PC-9 (cell line): Measurements from ENCODE around the gene ACOT12. TPM values are rescaled to one million over a fixed set of nuclear protein-coding genes. Genes with fewer than 3 reads are reported as not detected.

Experiments
- BruUV-seq: library from RNA; stranded (reverse); fragments of 400-500 nt; replicated peaks from 2 replicates; lab custom pipeline; 2021; lab: Mats Ljungman, UMichigan
- CTCF ChIA-PET: fragments of 300-600 bp; sonication (Branson Sonifier 250); formaldehyde crosslinking; loops from one replicate; lab custom pipeline; 2022; ENCODE audit warnings: antibody characterized with exemption; lab: Charles Lee
- POLR2A ChIA-PET: fragments of 300-600 bp; sonication (Branson Sonifier 250); formaldehyde crosslinking; loops from one replicate; lab custom pipeline; 2022; ENCODE audit warnings: antibody characterized with exemption; ENCODE audit not compliant: unreplicated experiment; lab: Charles Lee
- DNase-seq, 2 experiments: peaks; one replicate each; pipeline versions ENCODE4 v3.0.0 to v3.0.0-alpha.2; 2015 to 2022; ENCODE audit warnings: mixed read lengths in 1 of 2
- H2AFZ ChIP-seq: fragments of 200-600 bp; sonication (generic); 2 replicates; pipeline ENCODE4 v1.8.1; 2017; ENCODE audit warnings: antibody characterized with exemption
- H3F3A ChIP-seq: fragments of 200-600 bp; sonication (generic); 2 replicates; pipeline ENCODE4 v1.8.1; 2017; ENCODE audit warnings: antibody characterized with exemption, mild to moderate bottlenecking, low read depth; ENCODE audit not compliant: insufficient read depth
- H3K27ac ChIP-seq: fragments of 200-600 bp; sonication (generic); 2 replicates; pipeline ENCODE4 v1.6.1; 2016; ENCODE audit warnings: mixed run types
- H3K27me3 ChIP-seq: fragments of 200-600 bp; sonication (generic); 2 replicates; pipeline ENCODE4 v1.6.1; 2016; ENCODE audit warnings: low read depth, mixed run types; ENCODE audit not compliant: insufficient read depth
- H3K36me3 ChIP-seq: fragments of 200-600 bp; sonication (generic); 2 replicates; pipeline ENCODE4 v1.6.1; 2016; ENCODE audit warnings: low read depth, mixed run types
- H3K4me1 ChIP-seq: fragments of 200-600 bp; sonication (generic); replicated peaks from 2 replicates; pipeline ENCODE4 v1.6.1; 2016; ENCODE audit warnings: mixed run types; ENCODE audit not compliant: insufficient read depth
- H3K4me2 ChIP-seq: fragments of 200-600 bp; sonication (generic); 2 replicates; pipeline ENCODE4 v1.6.1; 2017; ENCODE audit warnings: mixed run types
- H3K4me3 ChIP-seq: fragments of 200-600 bp; sonication (generic); 2 replicates; pipeline ENCODE4 v1.6.1; 2016; ENCODE audit warnings: mixed run types
- H3K79me2 ChIP-seq: fragments of 200-600 bp; sonication (generic); 2 replicates; pipeline ENCODE4 v1.6.1; 2017; ENCODE audit warnings: low read depth, mixed run types
- H3K9me2 ChIP-seq: fragments of 200-600 bp; sonication (generic); 2 replicates; pipeline ENCODE4 v1.8.1; 2017; ENCODE audit warnings: mild to moderate bottlenecking; ENCODE audit not compliant: insufficient read depth
- H3K9me3 ChIP-seq: fragments of 200-600 bp; sonication (generic); 2 replicates; pipeline ENCODE4 v1.8.1; 2016; ENCODE audit warnings: low read depth; ENCODE audit not compliant: insufficient read depth
- H4K20me1 ChIP-seq: fragments of 200-600 bp; sonication (generic); 2 replicates; pipeline ENCODE4 v1.8.1; 2017; ENCODE audit not compliant: insufficient read depth
- EZH2 ChIP-seq: fragments of 200-600 bp; sonication (generic); IDR thresholded peaks from 2 replicates; pipeline ENCODE4 v1.8.0; 2017; ENCODE audit warnings: antibody characterized with exemption, low read depth
- intact Hi-C: fragments of 100-400 bp; cut with micrococcal nuclease; formaldehyde crosslinking; loops from one replicate; pipeline ENCODE4 v1.10.0; 2022; ENCODE audit not compliant: unreplicated experiment
- total RNA-seq: library from RNA; stranded (reverse); gene quantifications from 2 replicates; pipeline ENCODE4 v1.2.3, GENCODE V29; 2021
- TF ChIP-seq, protein P1 (sequence below): fragments of 200-600 bp; sonication (generic); conservative IDR thresholded peaks from 2 replicates; pipeline ENCODE4 v1.6.1; 2017; ENCODE audit warnings: mixed run types, antibody characterized with exemption, mild to moderate bottlenecking, moderate library complexity

Gene ACOT12
- total RNA-seq, 1 experiment from 2014 or later: not detected

DNA sequence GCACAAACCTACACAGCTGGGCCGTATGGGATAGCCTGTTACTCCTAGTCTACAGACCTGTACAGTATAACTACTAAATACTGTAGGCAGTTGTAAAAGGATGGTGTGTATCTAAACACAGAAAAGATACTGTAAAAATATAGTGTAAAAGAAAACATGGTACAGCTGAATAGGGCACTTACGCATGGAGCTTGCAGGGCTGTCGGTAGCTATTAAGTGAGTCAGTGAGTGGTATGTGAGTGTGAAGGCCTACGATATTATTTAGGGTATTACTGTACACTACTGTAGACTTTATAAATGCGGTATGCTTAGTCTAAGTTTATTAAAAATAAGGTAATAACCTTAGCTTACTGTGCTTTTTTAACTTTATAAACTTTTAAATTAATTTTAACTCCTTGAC is 91.3 kb downstream of the ACOT12 start:
- intact Hi-C loops: no loop called here
- no peak for DNase-seq

GRCh38 chr5:81301271-81302015 is 92.5 kb downstream of the ACOT12 start, which contains the start of gene ZCCHC9:
Gene ZCCHC9, plus strand, starts transcription at chr5:81301587. Its CDS starts 3,171 bp downstream, at chr5:81304758.
- H3K9me3 ChIP-seq: no peaks in the 10 kb centered on the region

More for the DNA sequence above, 91.3 kb downstream of the ACOT12 start:
- Histone ChIP-seq H2AFZ (peak overlapping the region; percentile 94), H3K27ac (no peak overlapping the region), H3K9me2 (no peaks in the 10 kb centered on the region), H3K79me2 (peaks cover 45% of the 10 kb centered on the region), H3K4me3 (peak overlapping the region; percentile 81), H4K20me1 (0 out of 2 replicates have a peak, but pooled peaks cover 3% of the 10 kb centered on the region), H3K9me3 (no peaks in the 10 kb centered on the region), H3K4me1 (peaks cover 27% of the 10 kb centered on the region), H3F3A (no peaks in the 10 kb centered on the region), H3K4me2 (peak overlapping the region; percentile 88), H3K36me3 (no peaks in the 10 kb centered on the region), H3K27me3 (no peaks in the 10 kb centered on the region)
- no TSS peak for BruUV-seq
- CTCF ChIA-PET: interaction anchor here (0.7 kb wide), 1 partner anchor 1985 kb away, joined by 4 read pairs; no protein-coding TSS in a partner anchor
- POLR2A ChIA-PET: interaction anchor here (0.6 kb wide), 1 partner anchor 118 kb away, joined by 11 read pairs; no protein-coding TSS in a partner anchor
- TF ChIP-seq EZH2: no peak
- TF ChIP-seq, protein P1, sequence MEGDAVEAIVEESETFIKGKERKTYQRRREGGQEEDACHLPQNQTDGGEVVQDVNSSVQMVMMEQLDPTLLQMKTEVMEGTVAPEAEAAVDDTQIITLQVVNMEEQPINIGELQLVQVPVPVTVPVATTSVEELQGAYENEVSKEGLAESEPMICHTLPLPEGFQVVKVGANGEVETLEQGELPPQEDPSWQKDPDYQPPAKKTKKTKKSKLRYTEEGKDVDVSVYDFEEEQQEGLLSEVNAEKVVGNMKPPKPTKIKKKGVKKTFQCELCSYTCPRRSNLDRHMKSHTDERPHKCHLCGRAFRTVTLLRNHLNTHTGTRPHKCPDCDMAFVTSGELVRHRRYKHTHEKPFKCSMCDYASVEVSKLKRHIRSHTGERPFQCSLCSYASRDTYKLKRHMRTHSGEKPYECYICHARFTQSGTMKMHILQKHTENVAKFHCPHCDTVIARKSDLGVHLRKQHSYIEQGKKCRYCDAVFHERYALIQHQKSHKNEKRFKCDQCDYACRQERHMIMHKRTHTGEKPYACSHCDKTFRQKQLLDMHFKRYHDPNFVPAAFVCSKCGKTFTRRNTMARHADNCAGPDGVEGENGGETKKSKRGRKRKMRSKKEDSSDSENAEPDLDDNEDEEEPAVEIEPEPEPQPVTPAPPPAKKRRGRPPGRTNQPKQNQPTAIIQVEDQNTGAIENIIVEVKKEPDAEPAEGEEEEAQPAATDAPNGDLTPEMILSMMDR: no peak

DNA sequence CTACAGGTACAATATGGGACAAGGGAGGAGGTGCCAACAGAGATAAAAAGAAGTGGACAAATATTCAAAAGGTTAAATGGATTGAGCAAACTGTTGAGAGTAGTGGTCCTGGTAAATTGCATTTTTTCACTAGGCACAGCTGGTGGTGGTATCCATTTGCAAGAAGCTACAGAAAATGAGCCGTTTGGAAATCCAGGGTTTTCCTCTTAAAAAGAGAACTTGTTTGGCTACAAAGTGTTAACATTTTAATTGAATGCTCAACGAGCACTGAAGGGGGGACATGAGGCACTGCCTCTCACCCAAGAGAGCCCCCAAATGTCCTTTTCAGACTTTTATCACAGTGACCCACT is 93.0 kb downstream of the ACOT12 start:
- no peak for DNase-seq
- Histone ChIP-seq H3K27ac (peak overlapping the region; percentile 48), H3K27me3 (no peaks in the 10 kb centered on the region), H3K4me1 (peaks cover 27% of the 10 kb centered on the region), H3K9me3 (no peaks in the 10 kb centered on the region), H3K79me2 (peaks cover 45% of the 10 kb centered on the region), H3K9me2 (no peaks in the 10 kb centered on the region), H2AFZ (peak overlapping the region; percentile 94), H3F3A (no peaks in the 10 kb centered on the region), H3K36me3 (no peaks in the 10 kb centered on the region), H4K20me1 (0 out of 2 replicates have a peak, but pooled peaks cover 3% of the 10 kb centered on the region), H3K4me3 (peak overlapping the region; percentile 81), H3K4me2 (peak overlapping the region; percentile 88)
- POLR2A ChIA-PET: no interaction called here
- intact Hi-C loops: no loop called here
- CTCF ChIA-PET: interaction anchor here (0.7 kb wide), 1 partner anchor 140 kb away, joined by 3 read pairs; no protein-coding TSS in a partner anchor
- BruUV-seq: TSS peak; percentile 81
- TF ChIP-seq, protein P1: no peak
- no peak for TF ChIP-seq EZH2

More at GRCh38 chr5:81301271-81302015, 92.5 kb downstream of the ACOT12 start, which contains the start of gene ZCCHC9:
- ChIA-PET POLR2A (no interaction called here), CTCF (interaction anchor here (0.5 to 0.7 kb wide), 2 partner anchors 99 to 864 kb away, joined by 3 read pairs; no protein-coding TSS in a partner anchor)
- 0 out of 2 replicates have a peak, but pooled peaks cover 3% of the 10 kb centered on the region for H4K20me1 ChIP-seq
- H3K27me3 ChIP-seq: no peaks in the 10 kb centered on the region
- TF ChIP-seq, protein P1: no peak; the same call in 1 of the 2 replicates
- no peak for TF ChIP-seq EZH2
- H3K4me1 ChIP-seq: peaks cover 27% of the 10 kb centered on the region
- H3K36me3 ChIP-seq: no peaks in the 10 kb centered on the region
- peak within 1 kb of the TSS; percentile 48 for H3K27ac ChIP-seq
- H3F3A ChIP-seq: no peaks in the 10 kb centered on the region
- H3K79me2 ChIP-seq: peaks cover 45% of the 10 kb centered on the region
- peak within 1 kb of the TSS; percentile 81 for H3K4me3 ChIP-seq
- no TSS peak for BruUV-seq
- peak within 1 kb of the TSS; percentile 94 for H2AFZ ChIP-seq
- peak within 1 kb of the TSS; percentile 88 for H3K4me2 ChIP-seq
- H3K9me2 ChIP-seq: no peaks in the 10 kb centered on the region
- DNase-seq: peak; percentile 82 to 83
- intact Hi-C loops: no loop called here
